ENCODE results near the gene ST7. TPM values are rescaled to one million over a fixed set of nuclear protein-coding genes. Genes with fewer than 3 reads are reported as not detected.

ST7 gene
- total RNA-seq, 1 experiment from 2014 or later = 12.9 TPM

DNA sequence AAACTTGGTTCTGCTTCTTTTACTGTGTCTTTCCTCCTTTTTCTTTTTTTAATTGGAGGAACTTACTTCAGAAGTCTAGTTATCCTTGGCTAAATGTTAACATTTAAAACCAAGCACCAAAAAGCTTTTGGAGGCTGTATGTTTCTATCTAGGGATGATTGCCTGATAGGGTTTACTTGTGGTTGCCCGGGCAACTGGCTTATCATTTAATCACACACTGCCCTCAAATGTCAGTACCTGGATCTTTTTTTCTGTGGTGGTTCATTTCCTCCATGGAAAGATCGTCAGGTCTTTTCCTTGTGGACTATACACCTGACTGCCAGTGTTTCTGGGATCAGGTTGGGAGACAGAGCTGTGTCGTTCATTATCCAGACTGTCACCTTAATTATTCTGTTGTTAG is 196.4 kb downstream of the ST7 start:
- Histone ChIP-seq H3K9ac (ENCODE audit: extremely low read depth, insufficient read length, low read length) (no peak overlapping the region), H4K5ac (ENCODE audit: insufficient read length, low read depth, low read length) (no peak overlapping the region), H3K79me2 (ENCODE audit: insufficient read depth, low read length) (no peaks in the 10 kb centered on the region), H3K4me1 (ENCODE audit: insufficient read depth, low read length) (peaks cover 6% of the 10 kb centered on the region), H3K4ac (ENCODE audit: low read depth, low read length) (no peak overlapping the region), H4K20me1 (ENCODE audit: control insufficient read depth, insufficient read depth, insufficient read length) (no peaks in the 10 kb centered on the region), H3K18ac (ENCODE audit: insufficient read length, low read depth, low read length) (no peak overlapping the region), H3K27me3 (ENCODE audit: insufficient read depth, low read length) (no peaks in the 10 kb centered on the region), H3K23ac (ENCODE audit: insufficient read length, low read depth, low read length) (no peak overlapping the region), H3K23me2 (ENCODE audit: insufficient read length, low read depth, low read length, poor library complexity, severe bottlenecking) (no peaks in the 10 kb centered on the region), H2AK5ac (ENCODE audit: insufficient read length, low read length) (no peak overlapping the region), H3T11ph (ENCODE audit: low read length) (no peak overlapping the region), H3K9me3 (ENCODE audit: control insufficient read depth, low read depth, low read length) (no peaks in the 10 kb centered on the region), H3K27ac (ENCODE audit: insufficient read length, low read depth, low read length) (no peak overlapping the region), H4K91ac (ENCODE audit: insufficient read length, low read depth, low read length) (no peak overlapping the region), H3K4me2 (ENCODE audit: insufficient read depth, insufficient read length, low read length) (no peak overlapping the region), H3K79me1 (ENCODE audit: insufficient read depth, low read depth, low read length, poor library complexity, severe bottlenecking) (no peaks in the 10 kb centered on the region), H2BK12ac (ENCODE audit: insufficient read length, low read depth, low read length) (no peak overlapping the region), H2AFZ (ENCODE audit: low read length) (no peak overlapping the region), H2BK5ac (ENCODE audit: insufficient read length, low read length) (no peak overlapping the region), H2BK120ac (ENCODE audit: low read depth, low read length, poor library complexity, severe bottlenecking) (no peak overlapping the region), H2BK20ac (ENCODE audit: low read depth, low read length, poor library complexity, severe bottlenecking) (no peak overlapping the region), H3K14ac (ENCODE audit: insufficient read depth, low read length) (no peak overlapping the region), H2BK15ac (ENCODE audit: low read depth, low read length) (no peak overlapping the region), H3K56ac (ENCODE audit: insufficient read length, low read depth, low read length) (no peak overlapping the region), H4K8ac (replicated peaks; ENCODE audit: insufficient read length, low read depth, low read length) (no peak overlapping the region)
- peaks cover 10 to 12% of the 10 kb centered on the region in 2 experiments for H3K4me1 Mint-ChIP-seq
- no peaks in the 10 kb centered on the region; a peak in 1 of 5 replicates for H3K9me3 Mint-ChIP-seq
- no peaks in the 10 kb centered on the region for H3K27me3 Mint-ChIP-seq (ENCODE audit: low read depth)
- no peak overlapping the region for H3K27ac Mint-ChIP-seq
- TF ChIP-seq, protein P1, sequence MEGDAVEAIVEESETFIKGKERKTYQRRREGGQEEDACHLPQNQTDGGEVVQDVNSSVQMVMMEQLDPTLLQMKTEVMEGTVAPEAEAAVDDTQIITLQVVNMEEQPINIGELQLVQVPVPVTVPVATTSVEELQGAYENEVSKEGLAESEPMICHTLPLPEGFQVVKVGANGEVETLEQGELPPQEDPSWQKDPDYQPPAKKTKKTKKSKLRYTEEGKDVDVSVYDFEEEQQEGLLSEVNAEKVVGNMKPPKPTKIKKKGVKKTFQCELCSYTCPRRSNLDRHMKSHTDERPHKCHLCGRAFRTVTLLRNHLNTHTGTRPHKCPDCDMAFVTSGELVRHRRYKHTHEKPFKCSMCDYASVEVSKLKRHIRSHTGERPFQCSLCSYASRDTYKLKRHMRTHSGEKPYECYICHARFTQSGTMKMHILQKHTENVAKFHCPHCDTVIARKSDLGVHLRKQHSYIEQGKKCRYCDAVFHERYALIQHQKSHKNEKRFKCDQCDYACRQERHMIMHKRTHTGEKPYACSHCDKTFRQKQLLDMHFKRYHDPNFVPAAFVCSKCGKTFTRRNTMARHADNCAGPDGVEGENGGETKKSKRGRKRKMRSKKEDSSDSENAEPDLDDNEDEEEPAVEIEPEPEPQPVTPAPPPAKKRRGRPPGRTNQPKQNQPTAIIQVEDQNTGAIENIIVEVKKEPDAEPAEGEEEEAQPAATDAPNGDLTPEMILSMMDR (conservative IDR thresholded peaks at IDR 0.05) = no peak
- no peak for DNase-seq
- no peak overlapping the region for H3K4me3 Mint-ChIP-seq
- H3K36me3 Mint-ChIP-seq (ENCODE audit: insufficient read depth in 1 of 3, low read depth in 3 of 3) = no peaks in the 10 kb centered on the region
- WGBS (ENCODE audit: extremely low coverage, insufficient read length, low lambda C conversion rate) = no CpG with 5 or more reads among the region's 3 CpGs
